GM19467 (cell line): ENCODE data around the gene PCMTD2.

Experiments used
- ATAC-seq: cut with Tn5 transposase; IDR thresholded peaks from one replicate; pipeline ENCODE4 v1.9.1; 2021; ENCODE audit warnings: mild to moderate bottlenecking, moderate library complexity; ENCODE audit not compliant: unreplicated experiment

Gene PCMTD2

DNA sequence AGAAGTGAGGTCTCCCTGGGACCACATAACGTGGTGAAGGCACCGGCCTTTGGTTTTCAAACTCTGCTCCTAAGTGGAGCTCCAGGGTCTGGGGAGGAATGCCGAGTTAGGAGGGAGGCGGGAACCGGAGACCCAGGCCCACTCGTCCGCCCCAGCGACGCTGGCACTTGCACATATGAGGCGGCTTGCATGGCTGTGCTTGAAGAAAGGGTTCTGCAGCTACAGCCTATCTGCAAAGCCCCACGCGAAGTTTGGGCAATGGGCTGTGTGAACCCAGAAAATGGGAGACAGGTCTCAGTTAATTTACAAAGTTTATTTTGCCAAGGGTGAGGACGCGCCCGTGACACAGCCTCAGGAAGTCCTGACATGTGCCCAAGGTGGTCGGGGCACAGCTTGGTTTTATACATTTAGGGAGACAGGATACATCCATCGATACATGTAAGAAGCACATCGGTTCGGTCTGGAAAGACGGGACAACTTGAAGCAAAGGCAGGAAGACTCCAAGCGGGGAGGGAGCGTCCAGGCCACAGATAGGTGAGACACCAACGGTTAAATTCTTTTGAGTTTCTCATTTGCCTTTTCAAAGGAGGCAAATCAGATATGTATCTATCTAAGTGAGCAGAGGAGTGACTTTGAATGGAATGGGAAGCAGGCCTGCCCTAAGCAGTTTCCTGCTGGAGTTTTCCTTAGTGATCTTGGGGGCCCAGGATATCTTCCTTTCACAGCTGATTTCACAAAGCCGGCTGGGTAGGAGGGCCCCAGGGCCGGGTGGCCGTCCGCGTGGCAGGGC lies 782 bp upstream of the PCMTD2 start:
- no peak for ATAC-seq

DNA sequence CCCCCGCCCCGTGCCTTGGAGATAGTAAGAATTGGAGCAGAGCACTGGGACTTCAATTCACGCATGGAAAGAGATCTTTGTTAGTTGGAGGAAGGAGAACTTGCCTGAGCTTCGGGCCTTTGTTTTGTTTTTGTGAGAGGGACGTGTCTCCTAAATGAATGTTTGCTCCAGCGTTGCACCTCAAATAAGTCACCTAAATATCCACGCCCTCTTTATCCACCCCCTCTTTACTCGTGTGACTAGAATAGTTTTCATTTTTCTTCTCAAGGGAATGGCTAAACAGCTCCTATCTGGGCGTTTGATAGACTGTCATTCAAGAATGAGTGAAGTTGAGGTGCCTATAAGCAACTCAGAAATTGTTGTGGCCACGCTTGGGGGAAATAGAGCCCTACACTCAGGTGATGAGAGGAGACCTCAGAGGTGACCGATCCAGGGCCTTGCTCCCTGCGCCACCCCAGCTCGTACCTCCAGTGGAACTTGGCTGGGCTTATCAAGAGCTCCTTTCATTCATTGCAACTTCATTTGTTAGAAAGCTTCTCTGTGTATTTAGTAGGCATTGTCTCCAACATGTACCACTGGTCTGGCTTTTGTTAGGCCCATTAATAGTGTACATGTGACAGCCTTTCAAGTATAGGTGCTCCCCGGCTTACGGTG lies 861 bp downstream of the PCMTD2 start:
- no peak for ATAC-seq

DNA sequence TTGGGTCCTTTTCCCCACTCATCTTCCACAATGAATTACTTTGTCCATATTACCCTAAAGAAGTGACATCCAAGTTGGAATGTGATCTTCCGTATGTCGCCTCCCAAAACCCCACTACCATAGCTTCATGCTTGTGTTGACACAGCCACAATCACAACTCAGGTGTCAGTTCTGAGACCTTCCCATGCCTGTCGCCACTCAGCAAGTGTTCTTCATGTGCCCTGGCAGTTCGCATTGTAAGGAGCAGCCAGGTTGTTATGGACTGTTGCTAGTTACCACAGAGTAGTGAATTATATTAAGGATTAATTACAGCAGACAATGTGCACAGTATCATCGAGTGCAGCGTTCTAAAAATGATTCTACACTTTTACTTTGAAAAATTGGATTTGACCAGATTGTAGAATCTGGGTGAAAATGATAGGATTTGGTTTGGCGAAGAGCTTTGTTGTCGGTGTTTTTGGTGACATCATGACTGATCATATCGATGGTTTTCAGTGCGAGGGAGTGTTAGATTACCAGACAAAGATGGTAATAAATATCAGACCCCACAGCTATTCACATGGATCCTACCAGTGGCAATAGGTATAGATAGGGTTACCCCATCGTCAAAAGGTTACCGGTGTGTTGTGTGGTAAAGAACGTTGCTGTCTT lies 1.7 kb downstream of the PCMTD2 start:
- ATAC-seq = no peak

DNA sequence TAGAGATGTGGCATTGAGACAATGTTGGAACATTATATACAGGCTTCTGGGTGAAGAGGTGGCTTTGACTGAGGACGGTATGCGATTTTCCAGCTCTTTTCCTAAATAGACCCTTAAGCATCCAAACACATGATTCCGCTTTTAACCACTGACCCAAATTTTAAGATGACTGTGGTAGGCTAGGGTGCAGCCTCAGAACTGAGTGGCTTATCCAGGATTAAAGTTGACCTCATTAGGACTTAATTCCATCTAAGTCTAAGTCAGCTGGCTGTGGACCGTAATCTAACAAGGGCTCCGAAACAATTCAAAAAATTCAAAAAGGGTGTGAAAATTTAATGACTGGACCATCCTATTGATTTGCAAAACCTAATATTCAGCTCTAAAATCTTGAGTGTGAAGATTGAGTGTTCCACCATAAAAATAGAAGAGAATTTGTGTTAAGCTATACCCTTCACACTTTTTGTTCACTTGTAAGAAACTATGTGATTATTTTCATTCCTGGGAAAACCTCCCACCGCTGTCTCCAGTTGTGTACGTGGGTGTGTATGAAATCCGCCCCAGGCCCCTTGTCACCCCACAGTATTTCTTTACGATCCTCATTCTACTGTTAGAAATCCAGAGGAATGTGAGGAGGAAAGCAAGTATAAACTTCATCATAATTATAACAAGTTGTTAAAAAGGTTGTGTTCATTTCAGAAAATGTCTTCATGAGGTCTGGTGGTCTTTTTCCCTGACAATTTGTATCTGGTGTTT lies 2.7 kb downstream of the PCMTD2 start:
- ATAC-seq = no peak

DNA sequence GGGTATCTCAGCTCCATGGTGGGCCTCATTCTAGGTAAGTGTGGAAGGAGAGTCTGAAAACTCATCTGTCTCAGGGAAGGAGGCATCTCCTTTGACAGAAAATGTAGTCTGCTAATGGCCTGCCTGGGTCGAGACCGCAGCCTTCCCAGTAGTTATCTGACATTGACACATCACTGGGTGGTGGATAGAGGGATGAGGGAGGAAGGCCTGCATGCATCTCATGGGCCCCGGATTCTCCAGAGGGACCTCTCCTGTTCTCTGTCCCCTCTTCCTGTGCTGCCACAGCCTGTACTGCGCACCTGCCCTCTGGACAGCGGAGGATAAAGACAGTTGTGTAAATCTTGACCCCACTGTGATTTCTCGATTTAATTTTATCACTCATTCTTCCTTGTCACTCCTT lies 4.7 kb downstream of the PCMTD2 start:
- no peak for ATAC-seq

DNA sequence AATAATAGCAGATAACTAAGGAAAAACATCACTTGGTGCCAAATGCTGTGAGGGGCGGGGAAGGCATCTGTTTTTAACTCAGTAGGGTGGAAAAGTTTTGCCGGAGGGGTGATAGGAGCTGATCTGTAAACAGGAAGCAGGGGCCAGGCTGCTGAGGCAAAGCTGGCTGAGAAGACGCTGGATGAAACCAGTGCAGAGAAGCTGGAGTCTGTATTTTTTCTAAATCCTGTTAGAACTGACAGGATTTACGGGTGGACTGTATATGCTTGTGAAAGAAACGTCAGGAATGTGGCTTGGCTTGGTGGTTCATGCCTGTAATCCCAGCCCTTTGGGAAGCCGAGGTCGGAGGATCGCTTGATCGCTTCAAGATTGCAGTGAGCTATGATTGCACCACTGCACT lies 5.6 kb downstream of the PCMTD2 start:
- no peak for ATAC-seq

DNA sequence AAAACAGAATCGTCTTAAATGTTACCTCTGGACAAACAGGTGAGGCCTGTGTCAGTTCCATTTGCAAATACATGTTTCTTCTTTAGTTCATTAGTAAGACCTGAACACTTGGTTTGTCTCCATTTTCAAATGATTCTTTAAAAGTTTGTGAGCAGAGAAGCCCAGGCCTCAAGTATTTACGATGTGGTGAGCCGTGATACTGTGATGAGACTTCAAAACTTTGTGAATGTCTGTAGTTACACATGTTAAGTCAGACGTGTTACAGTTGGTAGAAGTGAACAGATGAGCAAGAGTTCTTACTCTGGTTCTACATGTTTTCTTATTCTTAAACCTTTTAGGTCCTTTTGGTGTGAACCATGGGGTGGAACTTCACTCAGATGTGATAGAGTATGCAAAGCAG lies 8.5 kb downstream of the PCMTD2 start:
- ATAC-seq = no peak

DNA sequence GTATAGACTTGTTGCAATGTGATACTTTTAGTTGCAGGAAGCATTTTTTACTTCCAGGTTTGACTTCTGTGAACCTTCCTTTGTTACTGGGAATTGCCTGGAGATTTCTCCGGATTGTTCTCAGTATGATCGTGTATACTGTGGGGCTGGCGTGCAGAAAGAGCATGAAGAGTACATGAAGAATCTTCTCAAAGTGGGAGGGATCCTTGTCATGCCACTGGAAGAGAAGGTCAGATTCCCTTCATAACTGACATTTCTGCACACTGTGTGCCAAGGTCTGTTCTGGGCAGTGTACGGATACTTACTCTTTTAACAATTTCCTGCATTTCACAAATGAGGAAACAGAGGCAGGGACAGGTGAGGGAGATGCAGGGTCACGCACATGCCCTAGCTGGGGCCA lies 9.7 kb downstream of the PCMTD2 start:
- ATAC-seq = no peak

DNA sequence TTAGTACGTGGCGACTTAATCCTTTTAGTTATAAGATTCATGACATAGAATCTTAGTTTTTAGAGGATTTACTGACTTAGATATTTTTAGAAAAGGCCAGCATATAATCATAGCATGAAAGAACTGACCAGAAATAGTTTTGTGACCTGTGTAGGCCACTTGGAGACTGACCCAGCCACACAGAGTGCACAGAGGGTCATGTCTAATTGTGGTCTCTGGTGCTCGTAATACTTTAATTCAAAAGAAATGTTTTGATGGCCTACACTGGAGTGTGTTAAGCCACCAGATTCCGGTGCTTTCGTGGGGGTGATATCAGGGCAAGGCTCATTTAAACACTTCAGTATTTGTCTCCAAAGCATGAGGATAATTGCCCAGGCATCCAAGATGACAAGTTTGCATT lies 11.4 kb downstream of the PCMTD2 start:
- ATAC-seq = no peak

DNA sequence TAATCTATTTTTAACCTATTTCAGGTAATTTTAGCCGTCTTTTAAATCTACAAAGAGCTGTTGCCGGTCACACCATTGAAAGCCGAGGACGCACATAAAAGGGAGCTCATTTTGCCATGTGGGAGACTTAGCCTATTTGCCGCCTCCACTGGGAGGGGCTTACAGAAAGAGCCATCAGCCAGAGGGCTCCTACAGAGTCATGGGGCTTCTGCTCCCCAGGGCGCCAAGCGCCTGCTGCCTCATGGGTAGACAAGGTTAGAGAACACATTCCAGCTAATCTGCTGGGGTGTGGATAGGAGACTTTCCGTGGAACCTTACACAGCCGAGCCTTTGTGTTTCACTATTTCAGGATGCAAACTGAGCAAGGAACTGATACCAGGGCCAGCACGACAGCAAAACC lies 12.6 kb downstream of the PCMTD2 start:
- no peak for ATAC-seq

DNA sequence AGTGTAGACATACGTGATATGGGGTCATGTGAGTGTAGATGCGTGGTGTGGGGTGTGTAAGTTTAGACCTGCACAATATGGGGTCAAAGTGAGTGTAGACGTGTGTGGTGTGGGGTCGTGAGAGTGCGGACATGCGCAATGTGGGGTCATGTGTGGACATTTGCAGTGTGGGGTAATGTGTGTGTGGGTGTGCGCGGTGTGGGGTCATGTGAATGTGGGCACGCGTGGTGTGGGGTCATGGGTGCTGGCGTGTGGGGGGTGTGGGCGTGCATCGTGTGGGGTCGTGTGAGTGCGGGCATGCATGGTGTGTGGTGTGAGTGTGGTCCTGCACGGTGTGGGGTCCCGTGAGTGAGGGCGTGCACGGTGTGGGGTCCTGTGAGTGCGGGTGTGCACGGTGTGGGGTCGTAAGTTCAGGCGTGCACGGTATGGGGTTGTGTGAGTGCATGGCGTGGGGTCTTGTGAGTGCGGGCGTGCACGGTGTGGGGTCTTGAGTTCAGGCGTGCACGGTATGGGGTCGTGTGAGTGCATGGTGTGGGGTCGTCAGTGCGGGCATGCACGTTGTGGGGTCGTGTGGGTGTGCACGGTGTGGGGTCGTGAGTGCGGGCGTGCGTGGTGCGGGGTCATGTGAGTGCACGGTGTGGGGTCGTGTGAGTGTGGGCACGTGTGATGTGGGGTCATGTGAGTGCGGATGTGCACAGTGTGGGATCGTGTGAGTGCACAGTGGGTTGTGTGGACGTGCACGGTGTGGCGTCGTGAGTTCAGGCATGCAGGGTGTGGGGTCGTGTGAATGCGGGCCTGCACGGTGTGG lies 14.3 kb downstream of the PCMTD2 start:
- no peak for ATAC-seq

DNA sequence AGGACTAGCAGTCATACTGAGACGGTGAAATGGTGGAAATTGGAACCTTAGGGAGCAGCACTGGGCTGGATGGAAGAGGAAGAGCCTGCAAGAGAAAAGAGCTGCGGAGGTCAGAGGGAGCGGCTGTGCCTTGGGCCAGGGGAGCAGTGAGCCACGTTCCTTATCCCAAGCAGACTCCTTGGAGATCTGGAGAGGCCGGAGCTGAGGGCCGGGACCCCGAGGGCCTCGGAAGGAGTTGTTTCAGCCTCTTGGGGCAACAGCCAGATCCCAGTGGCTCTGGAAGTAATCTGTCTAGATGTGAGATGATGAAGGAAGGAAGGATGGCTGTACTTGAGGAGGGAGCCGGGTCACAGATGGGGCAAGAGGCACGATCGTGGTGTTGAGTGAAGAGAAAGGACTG lies 16.1 kb downstream of the PCMTD2 start:
- ATAC-seq = no peak

DNA sequence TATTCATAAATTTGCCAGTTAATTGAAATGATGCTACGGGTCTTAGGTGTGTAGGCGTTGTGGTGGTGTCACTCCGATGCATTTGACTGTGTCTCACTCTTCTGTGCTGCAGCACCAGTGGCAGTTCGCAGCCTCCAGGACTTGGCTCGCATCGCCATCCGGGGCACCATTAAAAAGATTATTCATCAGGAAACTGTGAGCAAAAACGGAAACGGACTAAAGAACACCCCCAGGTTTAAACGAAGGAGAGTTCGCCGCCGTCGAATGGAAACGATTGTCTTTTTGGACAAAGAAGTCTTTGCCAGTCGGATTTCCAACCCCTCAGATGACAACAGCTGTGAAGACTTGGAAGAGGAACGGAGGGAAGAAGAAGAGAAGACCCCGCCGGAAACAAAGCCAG lies 17.6 kb downstream of the PCMTD2 start:
- no peak for ATAC-seq

DNA sequence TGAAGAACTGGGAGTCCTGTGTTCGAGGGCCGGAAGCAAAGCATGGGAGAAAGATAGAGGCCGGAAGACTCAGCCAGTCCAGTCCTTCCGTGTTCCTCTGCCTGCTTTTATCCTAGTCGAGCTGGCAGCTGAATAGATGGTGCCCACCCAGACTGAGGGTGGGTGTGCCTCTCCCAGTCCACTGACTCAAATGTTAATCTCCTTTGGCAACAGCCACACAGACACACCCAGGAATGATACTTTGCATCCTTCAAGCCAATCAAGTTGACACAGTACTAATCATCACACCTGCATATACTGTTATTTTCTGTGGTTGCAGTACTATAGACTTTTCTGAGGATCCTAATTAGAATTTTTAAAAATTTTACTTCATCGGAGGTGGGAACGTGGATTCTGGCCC lies 21.3 kb downstream of the PCMTD2 start:
- no peak for ATAC-seq

DNA sequence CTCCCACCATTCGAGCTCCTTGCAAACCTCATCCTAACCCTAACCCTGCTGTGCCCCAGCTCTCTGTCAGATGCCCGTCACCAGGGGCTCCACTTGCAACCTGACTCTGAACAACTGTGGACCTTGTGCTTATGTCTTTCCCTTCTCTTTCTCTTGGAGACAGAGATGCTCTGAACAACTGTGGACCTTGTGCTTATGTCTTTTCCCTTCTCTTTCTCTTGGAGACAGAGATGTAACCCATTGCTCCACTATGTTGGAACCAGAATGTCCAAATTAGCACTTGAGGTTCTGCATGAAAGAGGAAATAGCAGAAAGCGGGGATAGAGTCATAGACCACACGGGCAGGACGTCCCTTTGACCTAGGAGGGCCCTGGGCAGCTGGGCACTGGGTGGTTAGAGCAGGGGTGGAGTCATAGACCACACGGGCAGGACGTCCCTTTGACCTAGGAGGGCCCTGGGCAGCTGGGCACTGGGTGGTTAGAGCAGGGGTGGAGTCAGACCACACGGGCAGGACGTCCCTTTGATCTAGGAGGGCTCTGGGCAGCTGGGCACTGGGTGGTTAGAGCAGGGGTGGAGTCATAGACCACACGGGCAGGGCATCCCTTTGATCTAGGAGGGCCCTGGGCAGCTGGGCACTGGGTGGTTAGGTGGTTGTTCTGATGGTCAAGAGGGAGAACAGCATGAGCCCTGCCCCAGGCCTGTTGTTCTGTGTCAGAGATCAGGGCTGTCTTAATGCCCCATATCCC lies 22.2 kb downstream of the PCMTD2 start:
- ATAC-seq = no peak

DNA sequence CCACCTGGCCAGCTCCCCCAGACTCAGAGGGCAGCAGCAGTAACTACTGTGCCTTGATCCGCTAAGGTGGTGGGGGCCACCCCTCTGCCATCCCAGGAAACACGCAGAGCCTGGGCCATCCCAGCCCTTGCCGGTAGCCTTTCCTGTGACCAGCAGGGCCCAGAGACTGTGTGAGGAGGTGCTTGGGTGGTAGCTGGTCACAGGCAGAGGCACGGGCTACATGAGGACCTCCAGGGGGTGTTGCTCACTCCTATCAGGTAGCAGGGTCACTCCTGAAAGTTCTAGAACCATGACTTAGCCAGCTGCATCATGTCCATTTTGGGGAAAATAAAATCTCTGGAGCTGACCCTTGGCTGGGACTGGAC lies 22.8 kb downstream of the PCMTD2 start:
- ATAC-seq = no peak

DNA sequence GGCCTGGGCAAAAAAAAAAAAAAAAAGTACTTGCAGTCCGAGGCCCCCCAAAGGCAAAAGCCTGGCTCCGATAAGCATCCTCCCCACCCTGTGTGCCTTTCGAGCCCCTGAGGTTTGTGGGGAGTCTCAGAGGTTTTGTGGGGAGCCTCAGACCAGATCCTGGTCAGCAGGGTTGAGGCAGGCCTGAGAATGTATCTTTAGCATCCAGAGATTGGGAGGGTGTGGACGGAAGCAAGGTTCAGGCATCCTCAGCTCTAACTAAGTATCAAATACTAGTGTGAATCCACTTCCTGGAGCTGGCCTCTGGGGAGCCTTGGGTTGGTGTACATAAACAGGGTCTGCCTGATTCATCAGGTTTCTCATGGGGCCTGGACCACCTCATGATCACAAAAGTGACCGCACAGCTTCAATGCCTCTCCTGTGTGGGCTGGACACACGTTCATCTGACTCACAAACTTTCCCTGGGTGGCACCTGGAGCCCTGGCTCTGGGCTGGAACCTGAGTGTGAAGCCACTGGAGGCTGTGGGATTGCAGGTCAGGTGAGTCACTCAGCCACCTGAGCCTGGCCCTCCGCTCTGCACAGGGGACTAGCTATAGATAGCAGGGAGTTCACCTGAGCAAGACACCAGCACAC lies 24.4 kb downstream of the PCMTD2 start:
- ATAC-seq = no peak

DNA sequence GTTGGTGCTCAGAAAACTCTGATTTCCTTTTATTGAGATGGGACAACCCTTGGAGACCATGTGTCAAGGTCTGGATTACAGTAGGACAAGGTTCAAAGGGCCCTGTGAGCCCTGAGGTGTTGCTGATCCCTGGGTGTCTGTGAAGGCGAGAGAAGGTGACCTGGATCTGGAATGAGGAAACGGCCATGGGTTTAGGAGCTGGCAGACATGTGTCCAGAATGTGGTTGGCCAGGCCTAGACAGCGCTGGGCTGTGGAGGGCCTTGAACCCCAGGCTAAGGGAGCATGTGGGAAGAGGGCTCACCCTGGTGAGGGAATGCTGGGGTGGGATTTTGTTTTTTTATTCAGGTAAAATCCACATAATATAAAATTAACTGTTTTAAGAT lies 24.9 kb downstream of the PCMTD2 start:
- no peak for ATAC-seq

DNA sequence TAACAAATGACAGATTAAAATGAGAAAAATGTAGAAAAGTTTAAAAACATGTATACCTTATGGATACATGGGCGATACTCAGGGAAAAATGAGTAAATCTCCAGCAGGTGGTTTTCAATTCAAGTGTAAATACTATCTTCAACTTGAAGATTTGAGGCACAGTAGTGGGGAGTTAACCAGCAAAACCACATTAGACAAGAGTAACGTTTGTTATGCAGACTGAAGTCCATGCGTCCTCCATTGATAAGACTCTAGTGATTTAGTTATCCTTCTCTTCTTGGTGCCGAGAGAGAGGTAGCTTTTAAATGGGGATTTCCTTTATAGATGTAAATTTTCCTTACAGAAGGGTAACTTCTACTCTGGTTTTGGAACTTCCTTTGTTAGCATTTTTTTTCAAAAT lies 28.1 kb downstream of the PCMTD2 start:
- ATAC-seq = no peak
